ENCODE measurements around the gene FSTL5. TPM values are rescaled to one million over a fixed set of nuclear protein-coding genes. Genes with fewer than 3 reads are reported as not detected.

FSTL5 gene
- total RNA-seq, 1 donor from 2014 or later: 2.6 TPM

DNA sequence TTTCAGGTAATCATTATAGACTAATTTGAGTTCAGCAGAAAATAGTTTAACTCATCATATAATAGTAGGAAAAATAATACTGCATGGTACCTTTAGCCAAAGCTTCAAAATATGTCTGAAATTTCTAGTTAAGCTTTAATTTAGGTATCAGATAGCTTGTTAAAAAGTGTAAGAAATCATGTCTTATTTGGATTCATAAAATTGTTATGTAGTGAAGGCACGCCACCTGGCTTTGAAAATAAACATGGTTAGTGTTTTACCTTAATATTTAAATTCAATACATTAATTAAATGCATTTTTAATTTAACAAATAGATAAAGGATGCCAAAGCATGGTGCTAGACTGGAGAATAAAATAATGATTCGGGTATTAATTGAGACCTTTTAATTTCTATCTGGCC, 211.4 kb downstream of the FSTL5 start:
- Histone ChIP-seq H3K4me3 (ENCODE audit: low read length in 3 of 3) (no peak overlapping the region), H3K4me1 (ENCODE audit: control insufficient read depth in 3 of 3, insufficient read depth in 3 of 3, low read length in 3 of 3) (no peaks in the 10 kb centered on the region), H3K27ac (ENCODE audit: low read depth, low read length) (no peak overlapping the region), H3K36me3 (ENCODE audit: control insufficient read depth in 3 of 3, insufficient read depth in 3 of 3, low read length in 3 of 3) (no peaks in the 10 kb centered on the region), H3K9ac (ENCODE audit: low read depth in 1 of 3, low read length in 3 of 3) (no peak overlapping the region), H3K27me3 (ENCODE audit: control insufficient read depth in 3 of 3, insufficient read depth in 3 of 3, low read length in 3 of 3) (no peaks in the 10 kb centered on the region), H3K9me3 (ENCODE audit: control insufficient read depth in 3 of 3, low read length in 3 of 3) (no peaks in the 10 kb centered on the region)

DNA sequence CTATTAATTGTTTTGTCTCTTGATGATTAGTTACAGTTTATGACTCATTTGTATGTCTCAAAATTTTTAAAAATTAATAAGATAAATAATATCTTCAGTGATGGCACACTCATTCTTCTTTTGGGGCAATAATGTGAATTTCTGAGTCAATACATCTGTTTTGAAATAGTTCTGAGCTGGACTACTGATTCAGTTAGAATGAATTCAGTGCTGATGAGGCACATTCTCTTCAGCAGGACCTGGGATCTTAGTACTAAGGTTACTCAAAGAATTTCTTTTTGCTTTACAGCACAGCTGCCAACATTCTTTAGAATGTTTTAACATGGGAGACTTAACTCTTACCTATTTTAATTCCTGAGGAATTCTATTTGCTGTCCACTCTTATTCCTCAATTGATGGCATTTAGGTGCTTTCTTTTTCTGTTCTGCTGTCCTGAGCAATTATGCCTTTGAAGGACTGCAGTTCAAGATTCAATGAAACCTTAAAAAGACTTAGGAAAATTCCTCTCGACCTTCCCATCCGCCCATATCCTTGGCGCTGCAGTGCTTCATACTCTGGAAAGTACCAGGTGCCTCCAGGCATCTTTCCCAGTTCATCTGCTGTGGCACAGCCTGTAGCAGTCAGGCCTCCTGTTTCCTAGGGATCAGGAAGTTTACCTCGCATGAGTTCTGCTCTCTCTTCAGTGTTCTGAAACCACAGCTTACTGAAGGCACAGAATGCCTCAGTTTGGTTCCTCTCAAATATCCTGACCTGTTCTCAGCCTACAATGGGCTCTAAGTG, 213.7 kb downstream of the FSTL5 start:
- Histone ChIP-seq H3K9me3 (ENCODE audit: control insufficient read depth in 3 of 3, low read length in 3 of 3) (no peaks in the 10 kb centered on the region), H3K4me1 (ENCODE audit: control insufficient read depth in 3 of 3, insufficient read depth in 3 of 3, low read length in 3 of 3) (no peaks in the 10 kb centered on the region), H3K27me3 (ENCODE audit: control insufficient read depth in 3 of 3, insufficient read depth in 3 of 3, low read length in 3 of 3) (no peaks in the 10 kb centered on the region), H3K36me3 (ENCODE audit: control insufficient read depth in 3 of 3, insufficient read depth in 3 of 3, low read length in 3 of 3) (no peaks in the 10 kb centered on the region), H3K9ac (ENCODE audit: low read depth in 1 of 3, low read length in 3 of 3) (no peak overlapping the region), H3K4me3 (ENCODE audit: low read length in 3 of 3) (no peak overlapping the region), H3K27ac (ENCODE audit: low read depth, low read length) (no peak overlapping the region)

DNA sequence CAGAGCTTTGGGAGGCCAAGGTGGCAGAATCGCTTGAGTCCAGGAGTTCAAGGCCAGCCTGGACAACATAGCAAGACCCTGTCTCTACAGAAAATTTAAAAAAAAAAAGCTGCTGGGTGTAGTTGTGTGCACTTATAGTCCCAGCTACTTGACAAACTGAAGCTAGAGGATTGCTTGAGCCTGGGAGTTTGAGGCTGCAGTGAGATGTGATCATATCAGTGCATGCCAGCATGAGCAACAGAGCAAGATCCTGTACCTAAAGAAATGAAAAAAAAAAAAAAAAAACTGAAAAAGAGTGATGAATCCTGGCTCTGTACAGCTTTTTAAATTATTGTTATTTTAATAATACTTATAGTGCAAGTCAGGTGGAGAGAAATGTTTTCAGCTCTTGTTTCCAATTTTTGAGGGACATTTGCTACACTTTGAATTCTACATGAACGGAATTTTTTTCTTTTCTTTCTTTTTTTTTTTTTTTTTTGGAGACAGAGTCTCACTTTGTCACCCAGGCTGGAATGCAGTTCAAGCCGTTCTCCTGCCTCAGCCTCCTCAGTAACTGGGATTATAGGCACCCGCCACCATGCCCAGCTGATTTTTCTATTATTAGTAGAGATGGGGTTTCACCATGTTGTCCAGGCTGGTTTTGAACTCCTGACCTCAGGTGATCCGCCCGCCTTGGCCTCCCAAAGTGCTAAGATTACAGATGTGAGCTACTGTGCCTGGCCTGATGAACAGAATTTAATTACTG, 215.6 kb downstream of the FSTL5 start:
- Histone ChIP-seq H3K9me3 (ENCODE audit: control insufficient read depth in 3 of 3, low read length in 3 of 3) (no peaks in the 10 kb centered on the region), H3K27me3 (ENCODE audit: control insufficient read depth in 3 of 3, insufficient read depth in 3 of 3, low read length in 3 of 3) (no peaks in the 10 kb centered on the region), H3K9ac (ENCODE audit: low read depth in 1 of 3, low read length in 3 of 3) (no peak overlapping the region), H3K36me3 (ENCODE audit: control insufficient read depth in 3 of 3, insufficient read depth in 3 of 3, low read length in 3 of 3) (no peaks in the 10 kb centered on the region), H3K4me3 (ENCODE audit: low read length in 3 of 3) (no peak overlapping the region), H3K27ac (ENCODE audit: low read depth, low read length) (no peak overlapping the region), H3K4me1 (ENCODE audit: control insufficient read depth in 3 of 3, insufficient read depth in 3 of 3, low read length in 3 of 3) (no peaks in the 10 kb centered on the region)

DNA sequence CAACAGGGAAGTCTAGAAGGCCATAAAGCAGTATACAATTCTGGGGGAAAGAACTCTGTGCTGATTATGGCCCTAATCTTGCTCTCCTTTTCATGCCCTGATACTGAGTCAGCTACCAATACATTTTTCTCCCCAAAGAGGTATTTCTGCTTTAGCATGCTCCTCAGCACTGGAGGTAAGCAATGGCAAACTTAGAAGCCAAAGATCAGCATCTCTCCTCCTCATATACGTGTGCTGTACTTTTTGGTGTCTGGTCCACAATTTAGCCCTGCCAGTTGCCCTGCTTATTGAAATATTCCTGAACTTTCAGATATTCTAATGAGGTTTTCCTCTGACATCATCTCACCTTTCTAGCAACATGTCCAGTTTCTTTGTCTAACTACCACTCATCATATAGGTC, 226.2 kb downstream of the FSTL5 start:
- no peaks in the 10 kb centered on the region for H3K27me3 ChIP-seq (ENCODE audit: control insufficient read depth in 3 of 3, insufficient read depth in 3 of 3, low read length in 3 of 3)
- no peaks in the 10 kb centered on the region for H3K9me3 ChIP-seq (ENCODE audit: control insufficient read depth in 3 of 3, low read length in 3 of 3)
- no peaks in the 10 kb centered on the region for H3K4me1 ChIP-seq (ENCODE audit: control insufficient read depth in 3 of 3, insufficient read depth in 3 of 3, low read length in 3 of 3)
- no peak overlapping the region for H3K27ac ChIP-seq (ENCODE audit: low read depth, low read length)
- H3K36me3 ChIP-seq (ENCODE audit: control insufficient read depth in 3 of 3, insufficient read depth in 3 of 3, low read length in 3 of 3): no peaks in the 10 kb centered on the region
- no peak overlapping the region for H3K9ac ChIP-seq (ENCODE audit: low read depth in 1 of 3, low read length in 3 of 3)
- H3K4me3 ChIP-seq (ENCODE audit: low read length in 3 of 3): no peak overlapping the region

DNA sequence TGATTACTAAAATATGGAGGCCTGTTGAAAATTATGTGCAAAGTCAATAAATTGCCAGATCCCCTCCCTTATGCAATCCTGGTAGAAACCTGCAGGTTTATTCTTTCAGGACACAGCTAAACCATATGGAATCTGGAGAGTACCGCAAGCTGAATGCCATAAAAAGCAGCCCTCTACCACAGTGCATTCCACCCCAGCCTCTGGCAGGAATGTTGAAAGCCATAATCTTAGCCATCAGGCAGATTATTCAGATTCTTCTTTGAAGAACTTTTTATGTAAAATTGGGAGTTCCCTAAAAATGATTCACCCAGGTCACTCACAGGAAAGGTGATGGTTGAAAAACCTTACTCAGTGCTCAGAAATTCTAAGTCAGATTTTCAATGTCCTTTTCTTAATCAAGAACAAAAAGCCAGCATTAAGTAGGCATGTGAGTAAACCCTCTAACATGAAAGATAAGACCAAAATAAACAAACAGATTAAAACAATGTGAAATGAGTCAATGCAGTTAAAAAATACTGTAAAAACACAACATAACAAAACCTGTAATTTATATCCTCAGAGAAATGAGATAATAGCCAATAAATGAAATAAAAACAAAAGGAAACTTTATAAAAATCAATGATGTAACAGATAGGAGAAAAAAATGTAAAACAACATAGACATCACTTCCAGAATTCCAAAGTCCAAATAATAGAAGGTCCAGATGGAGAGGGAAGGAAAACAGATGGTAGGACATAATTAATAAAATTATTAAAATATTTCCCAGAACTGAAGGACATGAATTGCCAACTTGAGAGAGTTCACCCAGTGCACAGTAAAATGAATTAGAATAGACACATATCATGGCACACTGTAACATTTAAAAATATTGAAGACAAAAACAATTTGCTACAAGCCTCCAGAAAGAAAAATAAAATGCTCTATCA, 226.9 kb downstream of the FSTL5 start:
- H3K36me3 ChIP-seq (ENCODE audit: control insufficient read depth in 3 of 3, insufficient read depth in 3 of 3, low read length in 3 of 3): no peaks in the 10 kb centered on the region
- no peaks in the 10 kb centered on the region for H3K4me1 ChIP-seq (ENCODE audit: control insufficient read depth in 3 of 3, insufficient read depth in 3 of 3, low read length in 3 of 3)
- H3K27ac ChIP-seq (ENCODE audit: low read depth, low read length): no peak overlapping the region
- H3K9ac ChIP-seq (ENCODE audit: low read depth in 1 of 3, low read length in 3 of 3): no peak overlapping the region
- no peaks in the 10 kb centered on the region for H3K27me3 ChIP-seq (ENCODE audit: control insufficient read depth in 3 of 3, insufficient read depth in 3 of 3, low read length in 3 of 3)
- no peaks in the 10 kb centered on the region for H3K9me3 ChIP-seq (ENCODE audit: control insufficient read depth in 3 of 3, low read length in 3 of 3)
- no peak overlapping the region for H3K4me3 ChIP-seq (ENCODE audit: low read length in 3 of 3)

DNA sequence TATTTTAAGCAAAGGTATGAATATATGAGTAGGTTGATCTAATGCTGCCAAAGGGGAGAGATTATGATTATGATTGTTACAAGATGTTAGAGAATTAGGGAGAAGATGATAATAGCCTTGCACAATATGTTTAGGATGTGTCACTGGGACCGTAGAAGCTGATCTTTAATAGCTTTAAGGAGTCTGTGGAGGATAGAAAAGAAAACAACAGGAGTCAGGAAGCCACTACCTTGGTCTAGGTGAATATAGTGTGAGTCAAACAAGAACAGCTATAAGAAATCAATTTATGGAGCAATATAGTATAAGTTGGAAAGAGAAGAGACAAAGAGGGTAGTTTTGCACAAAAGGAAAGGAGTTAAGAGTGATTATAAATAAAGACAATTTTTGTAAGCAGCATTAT, 232.7 kb downstream of the FSTL5 start:
- H3K4me1 ChIP-seq (ENCODE audit: control insufficient read depth in 3 of 3, insufficient read depth in 3 of 3, low read length in 3 of 3): no peaks in the 10 kb centered on the region
- no peak overlapping the region for H3K9ac ChIP-seq (ENCODE audit: low read depth in 1 of 3, low read length in 3 of 3)
- H3K4me3 ChIP-seq (ENCODE audit: low read length in 3 of 3): no peak overlapping the region
- H3K27me3 ChIP-seq (ENCODE audit: control insufficient read depth in 3 of 3, insufficient read depth in 3 of 3, low read length in 3 of 3): no peaks in the 10 kb centered on the region
- H3K36me3 ChIP-seq (ENCODE audit: control insufficient read depth in 3 of 3, insufficient read depth in 3 of 3, low read length in 3 of 3): no peaks in the 10 kb centered on the region
- no peak overlapping the region for H3K27ac ChIP-seq (ENCODE audit: low read depth, low read length)
- H3K9me3 ChIP-seq (ENCODE audit: control insufficient read depth in 3 of 3, low read length in 3 of 3): no peaks in the 10 kb centered on the region

DNA sequence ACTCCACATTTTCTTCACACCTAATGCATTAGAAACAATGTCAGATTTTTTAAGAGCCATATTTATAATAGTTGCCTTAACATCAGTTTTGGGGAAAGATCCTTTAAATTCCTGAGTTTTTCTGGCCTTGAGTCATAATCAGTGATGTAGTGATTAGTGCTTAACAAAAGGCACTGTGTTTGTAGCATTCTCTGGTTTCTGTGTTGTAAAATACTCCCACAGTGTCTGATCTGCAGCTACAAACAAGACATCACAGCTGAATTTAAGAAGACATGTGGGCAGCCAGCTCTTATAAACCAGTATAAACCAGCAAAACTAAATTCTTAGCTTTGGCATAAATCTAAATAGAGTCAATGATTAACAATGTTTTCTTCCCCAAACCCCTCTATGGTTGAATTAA, 233.8 kb downstream of the FSTL5 start:
- no peaks in the 10 kb centered on the region for H3K27me3 ChIP-seq (ENCODE audit: control insufficient read depth in 3 of 3, insufficient read depth in 3 of 3, low read length in 3 of 3)
- H3K4me1 ChIP-seq (ENCODE audit: control insufficient read depth in 3 of 3, insufficient read depth in 3 of 3, low read length in 3 of 3): no peaks in the 10 kb centered on the region
- H3K36me3 ChIP-seq (ENCODE audit: control insufficient read depth in 3 of 3, insufficient read depth in 3 of 3, low read length in 3 of 3): no peaks in the 10 kb centered on the region
- H3K27ac ChIP-seq (ENCODE audit: low read depth, low read length): no peak overlapping the region
- H3K4me3 ChIP-seq (ENCODE audit: low read length in 3 of 3): no peak overlapping the region
- no peak overlapping the region for H3K9ac ChIP-seq (ENCODE audit: low read depth in 1 of 3, low read length in 3 of 3)
- no peaks in the 10 kb centered on the region for H3K9me3 ChIP-seq (ENCODE audit: control insufficient read depth in 3 of 3, low read length in 3 of 3)

DNA sequence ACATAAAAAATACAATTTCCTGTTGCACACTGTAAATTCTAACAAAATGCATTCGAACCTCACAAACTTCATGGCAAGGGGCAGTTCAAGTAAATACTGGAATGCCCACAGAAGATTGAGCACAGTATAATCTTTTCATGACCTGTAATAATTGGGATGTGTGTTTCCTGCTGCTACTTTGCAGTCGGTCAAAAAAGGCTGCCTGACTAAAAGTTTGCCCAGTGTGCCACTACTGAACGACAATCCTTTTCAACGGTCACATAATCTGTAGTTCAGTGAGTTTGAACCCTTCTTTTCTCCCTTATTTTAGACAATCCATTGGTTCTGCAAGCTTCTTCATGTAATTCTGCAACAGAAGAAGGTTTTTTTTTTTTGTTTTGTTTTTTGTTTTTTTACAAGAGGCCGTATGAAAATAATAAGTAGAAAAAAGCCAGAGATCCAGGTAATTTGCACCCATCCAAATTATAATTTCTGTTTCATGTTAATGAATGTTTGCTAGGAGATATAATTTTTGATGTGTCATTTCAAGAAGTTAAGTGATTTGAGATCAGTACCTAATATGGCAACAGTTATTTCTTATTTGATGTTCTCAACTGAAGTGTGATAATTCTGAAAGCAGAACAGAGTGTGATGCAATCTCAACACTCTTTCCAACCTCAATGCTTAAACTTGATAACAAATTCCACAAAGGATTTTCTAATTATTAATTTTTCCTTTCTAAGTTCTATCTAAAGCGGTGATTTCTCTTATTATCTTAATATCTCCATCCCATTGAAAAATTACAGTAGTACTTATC, 237.6 kb downstream of the FSTL5 start:
- no peak overlapping the region for H3K9ac ChIP-seq (ENCODE audit: low read depth in 1 of 3, low read length in 3 of 3)
- no peak overlapping the region for H3K4me3 ChIP-seq (ENCODE audit: low read length in 3 of 3)
- no peaks in the 10 kb centered on the region for H3K4me1 ChIP-seq (ENCODE audit: control insufficient read depth in 3 of 3, insufficient read depth in 3 of 3, low read length in 3 of 3)
- no peaks in the 10 kb centered on the region for H3K9me3 ChIP-seq (ENCODE audit: control insufficient read depth in 3 of 3, low read length in 3 of 3)
- H3K27ac ChIP-seq (ENCODE audit: low read depth, low read length): no peak overlapping the region
- H3K27me3 ChIP-seq (ENCODE audit: control insufficient read depth in 3 of 3, insufficient read depth in 3 of 3, low read length in 3 of 3): no peaks in the 10 kb centered on the region
- no peaks in the 10 kb centered on the region for H3K36me3 ChIP-seq (ENCODE audit: control insufficient read depth in 3 of 3, insufficient read depth in 3 of 3, low read length in 3 of 3)

DNA sequence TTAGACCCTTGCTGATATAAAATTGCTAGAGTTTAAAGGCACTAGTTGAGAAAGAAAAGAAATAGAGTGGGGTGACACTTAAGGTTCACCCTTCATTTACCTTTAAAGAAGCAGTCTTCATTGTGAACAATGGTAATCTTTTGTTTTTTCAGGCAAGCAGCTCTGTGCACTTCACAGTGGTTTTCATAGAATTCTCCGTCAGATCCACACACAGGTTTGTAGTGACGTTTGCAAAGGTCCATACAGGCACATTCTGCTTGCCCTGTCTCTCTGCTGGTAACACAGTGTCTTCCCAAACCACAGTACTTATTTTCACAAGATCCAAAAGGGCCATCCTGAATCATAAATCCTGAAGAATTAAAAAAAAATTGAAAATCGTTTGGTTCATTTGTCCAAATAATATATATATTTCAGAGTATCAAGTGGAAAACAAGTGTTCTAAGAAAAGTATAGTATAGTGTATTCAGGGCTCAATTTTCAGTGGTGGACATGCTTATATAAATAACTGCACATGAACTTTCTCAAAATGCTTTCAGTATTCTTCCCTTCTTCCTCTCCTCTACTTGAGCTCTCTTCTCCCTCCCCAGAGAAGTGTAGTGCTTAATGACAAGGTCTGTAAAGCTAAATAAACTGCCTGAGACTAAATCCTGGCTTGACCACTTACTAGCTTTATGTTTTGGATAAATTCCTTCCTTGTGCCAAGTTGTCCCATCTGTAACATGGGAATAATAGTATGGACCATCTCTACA, 243.3 kb downstream of the FSTL5 start:
- Histone ChIP-seq H3K4me3 (ENCODE audit: low read length in 3 of 3) (no peak overlapping the region), H3K27ac (ENCODE audit: low read depth, low read length) (no peak overlapping the region), H3K4me1 (ENCODE audit: control insufficient read depth in 3 of 3, insufficient read depth in 3 of 3, low read length in 3 of 3) (no peaks in the 10 kb centered on the region), H3K27me3 (ENCODE audit: control insufficient read depth in 3 of 3, insufficient read depth in 3 of 3, low read length in 3 of 3) (no peaks in the 10 kb centered on the region), H3K36me3 (ENCODE audit: control insufficient read depth in 3 of 3, insufficient read depth in 3 of 3, low read length in 3 of 3) (no peaks in the 10 kb centered on the region), H3K9me3 (ENCODE audit: control insufficient read depth in 3 of 3, low read length in 3 of 3) (no peaks in the 10 kb centered on the region), H3K9ac (ENCODE audit: low read depth in 1 of 3, low read length in 3 of 3) (no peak overlapping the region)

All from skeletal muscle tissue (tissue), 4 donors.